WERI-Rb-1 (cell line): ENCODE results near the gene ARPP19.
"Not testable (repeated sequence)": the region's sequence is repeated elsewhere in the genome, so short reads cannot be mapped to it uniquely, and the experiment has no call there.

Source experiments
- DNase-seq: peaks from one replicate; pipeline ENCODE4 v3.0.0-alpha.2; 2020
- H3K27ac ChIP-seq: fragments of 250-450 bp; sonication (Bioruptor Pico); 2 replicates; pipeline ENCODE4 v1.5.1; 2020; ENCODE audit warnings: mild to moderate bottlenecking, moderate library complexity
- H3K27me3 ChIP-seq: fragments of 250-450 bp; sonication (Bioruptor Pico); 2 replicates; pipeline ENCODE4 v1.5.1; 2021; ENCODE audit warnings: mild to moderate bottlenecking, low read depth, moderate library complexity; ENCODE audit not compliant: insufficient read depth, severe bottlenecking
- H3K36me3 ChIP-seq: fragments of 250-450 bp; sonication (Bioruptor Pico); 2 replicates; pipeline ENCODE4 v1.5.1; 2020; ENCODE audit warnings: mild to moderate bottlenecking, moderate library complexity
- H3K4me3 ChIP-seq: 2 replicates; pipeline ENCODE4 v1.5.1; 2011; ENCODE audit warnings: low read depth, mild to moderate bottlenecking, control low read depth, low read length
- H3K9me3 ChIP-seq: fragments of 250-450 bp; sonication (Bioruptor Pico); 2 replicates; pipeline ENCODE4 v1.5.1; 2021; ENCODE audit warnings: mild to moderate bottlenecking, moderate library complexity; ENCODE audit not compliant: severe bottlenecking
- CTCF ChIP-seq: IDR thresholded peaks from 2 replicates; pipeline ENCODE4 v1.5.1; 2011; ENCODE audit warnings: low read depth, mild to moderate bottlenecking, control low read depth, inconsistent platforms, low read length

ARPP19 gene

GRCh38 chr15:52576692-52577091 is 7.9 kb upstream of the ARPP19 start:
- DNase-seq = no peak
- Histone ChIP-seq H3K27ac (no peak overlapping the region), H3K27me3 (no peaks in the 10 kb centered on the region)

DNA sequence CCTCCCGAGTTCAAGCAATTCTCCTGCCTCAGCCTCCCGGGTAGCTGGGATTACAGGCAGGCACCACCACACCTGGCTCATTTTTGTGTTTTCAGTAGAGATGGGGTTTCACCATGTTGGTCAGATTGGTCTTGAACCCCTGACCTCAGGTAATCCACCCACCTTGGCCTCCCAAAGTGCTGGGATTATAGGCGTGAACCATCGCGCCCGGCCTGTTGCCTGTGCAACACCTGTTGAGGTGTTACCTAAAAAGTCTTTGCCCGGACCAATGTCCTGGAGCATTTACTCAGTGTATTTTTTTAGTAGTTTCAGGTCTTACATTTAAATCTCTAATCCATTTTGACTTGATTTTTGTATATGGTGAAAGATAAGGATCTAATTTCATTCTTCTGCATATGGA is 6.7 kb upstream of the ARPP19 start:
- not testable (repeated sequence) for H3K9me3 ChIP-seq, H3K27ac ChIP-seq, H3K4me3 ChIP-seq, H3K27me3 ChIP-seq, H3K36me3 ChIP-seq, DNase-seq

More at GRCh38 chr15:52576692-52577091, 7.9 kb upstream of the ARPP19 start:
- TF ChIP-seq CTCF = no peak
- Histone ChIP-seq H3K4me3 (no peak overlapping the region), H3K36me3 (no peaks in the 10 kb centered on the region), H3K9me3 (no peaks in the 10 kb centered on the region)

DNA sequence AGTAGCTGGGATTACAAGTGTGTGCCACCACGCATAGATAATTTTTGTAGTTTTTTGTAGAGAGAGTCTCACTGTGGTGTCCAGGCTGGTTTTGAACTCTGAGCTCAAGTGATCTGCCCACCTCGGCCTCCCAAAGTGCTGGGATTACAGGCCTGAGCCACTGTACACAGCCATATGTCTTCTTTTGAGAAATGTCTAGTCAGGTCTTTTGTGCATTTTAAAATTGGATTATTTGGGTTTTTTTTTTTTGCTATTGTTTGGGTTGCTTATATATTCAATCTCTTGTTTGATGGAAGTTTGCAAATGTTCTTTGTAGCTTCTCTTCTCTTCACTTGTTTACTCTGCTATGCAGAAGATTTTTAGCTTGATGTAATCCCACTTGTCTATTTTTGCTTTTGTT is 6.2 kb upstream of the ARPP19 start:
- no peak for TF ChIP-seq CTCF
- Histone ChIP-seq H3K27ac (no peak overlapping the region), H3K9me3 (no peaks in the 10 kb centered on the region), H3K36me3 (no peaks in the 10 kb centered on the region), H3K27me3 (no peaks in the 10 kb centered on the region), H3K4me3 (no peak overlapping the region)
- no peak for DNase-seq

DNA sequence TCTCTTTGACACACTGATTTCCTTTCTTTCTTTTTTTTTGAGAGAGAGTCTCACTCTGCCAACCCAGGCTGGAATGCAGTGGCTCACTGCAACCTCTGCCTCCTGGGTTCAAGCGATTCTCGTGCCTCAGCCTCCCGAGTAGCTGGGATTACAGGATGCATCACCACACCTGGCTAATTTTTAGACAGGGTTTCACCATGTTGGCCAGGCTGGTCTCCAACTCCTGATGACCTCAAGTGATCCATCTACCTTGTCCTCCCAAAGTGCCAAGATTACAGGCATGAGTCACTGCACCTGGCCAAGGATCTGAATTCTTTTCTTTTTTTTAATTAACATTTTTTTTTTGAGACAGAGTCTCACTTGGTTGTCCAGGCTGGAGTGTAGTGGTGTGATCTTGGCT is 5.8 kb upstream of the ARPP19 start:
- not testable (repeated sequence) for H3K36me3 ChIP-seq, H3K27me3 ChIP-seq, H3K9me3 ChIP-seq, H3K27ac ChIP-seq, H3K4me3 ChIP-seq, DNase-seq

DNA sequence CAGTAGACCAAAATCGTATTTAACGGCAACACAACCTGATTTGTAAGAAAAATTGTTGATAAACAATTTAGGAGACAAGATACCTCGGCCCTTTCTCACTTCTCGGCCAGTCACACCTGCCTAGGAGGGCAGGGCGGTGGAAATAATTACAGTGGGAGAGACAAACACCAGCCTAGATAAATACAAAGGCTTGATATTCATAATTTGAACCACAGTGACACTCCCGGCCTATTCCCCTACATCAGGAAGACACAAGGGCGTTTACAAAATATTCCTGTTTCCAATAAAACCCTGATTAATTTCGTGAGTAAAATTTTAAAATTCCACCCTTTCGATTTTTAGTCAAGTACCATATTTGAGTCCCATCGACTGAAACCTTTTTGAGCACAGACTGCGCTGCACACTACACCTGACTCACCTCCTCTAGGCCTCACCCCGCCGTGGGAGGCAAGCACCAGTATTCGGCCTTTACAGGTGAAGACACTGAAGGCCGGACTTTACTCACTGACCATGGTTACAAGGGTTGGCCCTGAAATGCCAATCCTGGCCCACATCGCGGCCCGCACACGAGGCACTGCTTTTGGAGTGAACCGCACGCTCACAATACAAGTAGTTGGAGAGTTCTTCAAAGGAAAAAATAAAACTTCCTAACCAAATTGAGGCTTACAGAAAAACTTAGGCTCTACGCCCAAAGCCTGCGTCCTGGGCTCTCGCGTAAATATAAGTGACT is 794 bp downstream of the ARPP19 start:
- DNase-seq = peak; percentile 17
- no peak for TF ChIP-seq CTCF
- Histone ChIP-seq H3K9me3 (no peaks in the 10 kb centered on the region), H3K4me3 (peak overlapping the region; percentile 90), H3K36me3 (peaks cover 22% of the 10 kb centered on the region), H3K27ac (peak overlapping the region; percentile 90), H3K27me3 (no peaks in the 10 kb centered on the region)

DNA sequence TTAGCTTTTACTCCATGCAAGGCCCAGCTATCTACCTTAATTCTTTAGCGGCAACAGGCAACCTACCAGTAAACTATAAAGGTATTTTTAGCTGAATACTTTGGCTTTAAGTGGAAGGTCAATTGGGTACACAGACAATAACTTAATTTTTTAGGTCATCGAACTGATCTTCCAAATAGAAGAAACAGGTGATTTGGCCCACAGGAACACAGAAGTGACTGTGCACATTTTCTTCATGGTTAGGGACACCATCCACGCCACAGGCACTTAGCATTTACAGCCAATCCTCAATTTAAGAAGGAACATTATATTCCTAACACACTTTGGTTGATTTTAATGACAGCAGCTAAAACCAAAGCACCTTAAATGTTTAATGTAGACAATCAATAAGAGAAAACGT is 1.9 kb downstream of the ARPP19 start:
- no peak for DNase-seq
- Histone ChIP-seq H3K27me3 (no peaks in the 10 kb centered on the region), H3K4me3 (peak overlapping the region; percentile 90), H3K9me3 (no peaks in the 10 kb centered on the region), H3K36me3 (peaks cover 24% of the 10 kb centered on the region), H3K27ac (no peak overlapping the region; the same call in 1 of the 2 replicates)
- no peak for TF ChIP-seq CTCF

GRCh38 chr15:52565417-52566358 is 3.1 kb downstream of the ARPP19 start:
- H3K27me3 ChIP-seq, H3K27ac ChIP-seq, DNase-seq, H3K9me3 ChIP-seq, H3K4me3 ChIP-seq: not testable (repeated sequence)
- H3K36me3 ChIP-seq = peaks cover 24% of the 10 kb centered on the region
